Measurements from ENCODE around the gene CRAT. TPM values are rescaled to one million over a fixed set of nuclear protein-coding genes. Genes with fewer than 3 reads are reported as not detected.

Gene CRAT
- total RNA-seq, 1 donor from 2014 or later = 26.4 TPM

- no peaks in the 10 kb centered on the region for H3K4me1 Mint-ChIP-seq
- no peak overlapping the region for H3K27ac Mint-ChIP-seq
- H3K27me3 Mint-ChIP-seq (ENCODE audit: low read depth) = no peaks in the 10 kb centered on the region
- H3K36me3 Mint-ChIP-seq = peaks cover 5% of the 10 kb centered on the region
- H3K4me3 Mint-ChIP-seq = no peak overlapping the region
- no peak for DNase-seq (ENCODE audit: low spot score in 2 of 2, unreplicated experiment in 2 of 2)
- no peaks in the 10 kb centered on the region for H3K9me3 Mint-ChIP-seq
- no peak for TF ChIP-seq CTCF (IDR thresholded peaks at IDR 0.05; ENCODE audit: unreplicated experiment)
Measured at GRCh38 chr9:129071526-129072126, 39.0 kb downstream of the CRAT start.

- DNase-seq (ENCODE audit: low spot score in 2 of 2, unreplicated experiment in 2 of 2) = no peak
- no peak overlapping the region for H3K4me3 Mint-ChIP-seq
Measured at GRCh38 chr9:129070696-129071525, 39.7 kb downstream of the CRAT start.

DNA sequence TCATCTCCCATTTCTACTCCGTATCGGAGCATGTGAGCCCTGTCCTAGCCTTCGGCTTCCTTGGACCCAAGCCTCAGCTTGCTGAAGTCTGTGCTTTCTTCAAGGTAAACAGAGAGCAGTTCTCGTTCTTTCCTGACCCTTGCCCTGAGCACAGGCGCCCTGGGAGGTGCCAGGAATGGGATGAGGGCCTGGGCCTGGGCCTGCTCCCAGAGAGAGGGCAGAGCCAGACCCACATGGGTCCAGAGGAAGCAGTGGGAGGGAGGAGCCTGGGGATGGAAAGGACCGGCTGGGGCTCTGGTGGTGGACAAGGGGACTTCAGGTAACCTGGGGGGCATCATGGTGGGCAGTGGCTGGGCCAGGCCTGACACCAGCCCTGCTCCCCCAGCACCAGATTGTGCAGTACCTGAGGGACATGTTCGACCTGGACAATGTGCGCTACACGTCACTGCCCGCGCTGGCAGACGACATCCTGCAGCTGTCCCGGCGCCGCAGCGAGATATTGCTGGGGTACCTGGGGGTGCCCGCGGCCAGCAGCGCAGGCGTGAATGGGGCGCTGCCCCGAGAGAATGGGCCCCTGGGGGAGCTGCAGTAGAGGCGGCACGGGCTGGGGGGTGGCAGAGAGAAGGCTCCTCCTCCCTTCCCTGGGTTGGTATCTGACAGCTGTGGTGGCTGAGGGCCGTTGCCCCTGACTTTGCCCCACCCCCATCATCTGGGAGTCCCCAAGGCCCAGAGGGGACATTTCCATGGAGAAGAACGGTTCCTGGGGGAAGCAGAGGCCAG, 40.5 kb downstream of the CRAT start:
- Mint-ChIP-seq H3K27ac (no peak overlapping the region), H3K9me3 (no peaks in the 10 kb centered on the region), H3K4me3 (no peak overlapping the region), H3K27me3 (ENCODE audit: low read depth) (no peaks in the 10 kb centered on the region), H3K36me3 (peaks cover 11% of the 10 kb centered on the region), H3K4me1 (no peaks in the 10 kb centered on the region)
- no peak for DNase-seq (ENCODE audit: low spot score in 2 of 2, unreplicated experiment in 2 of 2)
- no peak for TF ChIP-seq CTCF (IDR thresholded peaks at IDR 0.05; ENCODE audit: unreplicated experiment)

More at GRCh38 chr9:129070696-129071525, 39.7 kb downstream of the CRAT start:
- TF ChIP-seq CTCF (IDR thresholded peaks at IDR 0.05; ENCODE audit: unreplicated experiment) = no peak
- Mint-ChIP-seq H3K27me3 (ENCODE audit: low read depth) (no peaks in the 10 kb centered on the region), H3K27ac (no peak overlapping the region), H3K4me1 (no peaks in the 10 kb centered on the region), H3K9me3 (no peaks in the 10 kb centered on the region), H3K36me3 (peaks cover 5% of the 10 kb centered on the region)

GRCh38 chr9:129068990-129069861, 41.4 kb downstream of the CRAT start:
- DNase-seq (ENCODE audit: low spot score in 2 of 2, unreplicated experiment in 2 of 2) = no peak
- H3K4me3 Mint-ChIP-seq = no peak overlapping the region
- no peaks in the 10 kb centered on the region for H3K4me1 Mint-ChIP-seq
- peaks cover 11% of the 10 kb centered on the region for H3K36me3 Mint-ChIP-seq
- TF ChIP-seq CTCF (IDR thresholded peaks at IDR 0.05; ENCODE audit: unreplicated experiment) = no peak
- H3K27ac Mint-ChIP-seq = no peak overlapping the region
- no peaks in the 10 kb centered on the region for H3K27me3 Mint-ChIP-seq (ENCODE audit: low read depth)
- no peaks in the 10 kb centered on the region for H3K9me3 Mint-ChIP-seq

DNA sequence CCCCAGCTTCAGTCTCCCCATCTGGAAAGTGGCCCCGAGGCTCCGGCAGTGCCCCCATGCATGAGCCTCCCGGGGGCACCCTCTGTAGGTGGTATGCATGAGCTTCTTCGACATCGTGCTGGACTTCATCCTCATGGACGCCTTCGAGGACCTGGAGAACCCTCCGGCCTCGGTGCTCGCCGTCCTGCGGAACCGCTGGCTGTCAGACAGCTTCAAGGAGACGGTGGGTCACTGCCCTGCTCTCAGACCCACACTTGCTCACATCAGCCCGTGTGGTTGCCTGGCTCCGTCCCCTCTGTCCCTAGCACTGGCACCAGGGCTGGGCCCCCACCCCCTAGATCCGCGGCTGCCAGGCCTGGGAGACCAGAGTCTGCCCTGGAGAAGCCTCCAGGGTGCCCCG, 42.5 kb downstream of the CRAT start:
- Mint-ChIP-seq H3K4me3 (no peak overlapping the region), H3K27me3 (ENCODE audit: low read depth) (no peaks in the 10 kb centered on the region), H3K27ac (no peak overlapping the region), H3K4me1 (no peaks in the 10 kb centered on the region), H3K36me3 (peaks cover 15% of the 10 kb centered on the region), H3K9me3 (no peaks in the 10 kb centered on the region)
- no peak for TF ChIP-seq CTCF (IDR thresholded peaks at IDR 0.05; ENCODE audit: unreplicated experiment)
- DNase-seq (ENCODE audit: low spot score in 2 of 2, unreplicated experiment in 2 of 2) = no peak

Measured in mesothelial cell of epicardium (in vitro differentiated cells).